Parathyroid adenoma (tissue), 2 donors: Measurements from ENCODE around the gene GCHFR.

Experiments
- H2AFZ ChIP-seq: fragments of 300-600 bp; sonication (generic); one replicate; pipeline ENCODE4 v1.7.0; 2017; ENCODE audit warnings: antibody characterized with exemption, mild to moderate bottlenecking
- H3K27ac ChIP-seq: fragments of 300-600 bp; sonication (generic); one replicate; pipeline ENCODE4 v1.7.0; 2017
- H3K27me3 ChIP-seq: fragments of 300-600 bp; sonication (generic); one replicate; pipeline ENCODE4 v1.7.0; 2017; ENCODE audit warnings: low read length; ENCODE audit not compliant: control insufficient read depth, insufficient read depth
- H3K36me3 ChIP-seq: fragments of 300-600 bp; sonication (generic); one replicate; pipeline ENCODE4 v1.7.0; 2017; ENCODE audit warnings: low read length; ENCODE audit not compliant: control insufficient read depth, insufficient read depth
- H3K4me1 ChIP-seq: fragments of 300-600 bp; sonication (generic); one replicate; pipeline ENCODE4 v1.7.0; 2017; ENCODE audit warnings: control low read depth
- H3K4me2 ChIP-seq: fragments of 300-600 bp; sonication (generic); one replicate; pipeline ENCODE4 v1.7.0; 2017; ENCODE audit warnings: low read length
- H3K4me3 ChIP-seq: fragments of 300-600 bp; sonication (generic); one replicate; pipeline ENCODE4 v1.7.0; 2017; ENCODE audit warnings: low read depth, low read length
- H3K79me2 ChIP-seq: fragments of 300-600 bp; sonication (generic); one replicate; pipeline ENCODE4 v1.7.0; 2017; ENCODE audit warnings: control low read depth
- H3K9ac ChIP-seq: fragments of 300-600 bp; sonication (generic); one replicate; pipeline ENCODE4 v1.7.0; 2017; ENCODE audit warnings: mild to moderate bottlenecking
- H3K9me3 ChIP-seq: fragments of 300-600 bp; sonication (generic); one replicate; pipeline ENCODE4 v1.7.0; 2017; ENCODE audit warnings: low read length; ENCODE audit not compliant: control insufficient read depth
- CTCF ChIP-seq: fragments of 300-600 bp; sonication (generic); IDR thresholded peaks from one replicate; pipeline ENCODE4 v1.7.0; 2017; ENCODE audit warnings: antibody characterized with exemption, mild to moderate bottlenecking
- donor health status: primary hyperparathyroidism.

GCHFR gene

GRCh38 chr15:40807888-40808461 lies 44.1 kb downstream of the GCHFR start:
- H3K4me3 ChIP-seq: peak overlapping the region; percentile 99
- peak overlapping the region; percentile 81 for H3K4me2 ChIP-seq
- no peaks in the 10 kb centered on the region for H3K27me3 ChIP-seq
- no peak overlapping the region for H3K27ac ChIP-seq
- H3K9me3 ChIP-seq: no peaks in the 10 kb centered on the region
- no peak overlapping the region for H3K9ac ChIP-seq
- H3K79me2 ChIP-seq: peaks cover 6% of the 10 kb centered on the region
- peaks cover 7% of the 10 kb centered on the region for H3K4me1 ChIP-seq
- peak overlapping the region; percentile 95 for H2AFZ ChIP-seq
- TF ChIP-seq CTCF: no peak
- H3K36me3 ChIP-seq: no peaks in the 10 kb centered on the region

GRCh38 chr15:40808861-40809450 lies 45.1 kb downstream of the GCHFR start:
- Histone ChIP-seq H3K4me2 (no peak overlapping the region), H3K4me3 (no peak overlapping the region), H3K27ac (no peak overlapping the region), H2AFZ (no peak overlapping the region), H3K36me3 (no peaks in the 10 kb centered on the region), H3K9me3 (no peaks in the 10 kb centered on the region), H3K9ac (no peak overlapping the region), H3K79me2 (peaks cover 6% of the 10 kb centered on the region), H3K27me3 (no peaks in the 10 kb centered on the region), H3K4me1 (peaks cover 2% of the 10 kb centered on the region)
- no peak for TF ChIP-seq CTCF

- Histone ChIP-seq H3K36me3 (no peaks in the 10 kb centered on the region), H3K4me3 (no peak overlapping the region), H3K27ac (no peak overlapping the region), H2AFZ (no peak overlapping the region), H3K4me1 (peaks cover 11% of the 10 kb centered on the region), H3K9ac (no peak overlapping the region), H3K4me2 (no peak overlapping the region), H3K79me2 (no peaks in the 10 kb centered on the region), H3K27me3 (no peaks in the 10 kb centered on the region), H3K9me3 (no peaks in the 10 kb centered on the region)
- no peak for TF ChIP-seq CTCF
Observed at GRCh38 chr15:40812721-40813425, 49.0 kb downstream of the GCHFR start.

- no peaks in the 10 kb centered on the region for H3K9me3 ChIP-seq
- H3K79me2 ChIP-seq: no peaks in the 10 kb centered on the region
- H3K4me3 ChIP-seq: no peak overlapping the region
- H3K4me1 ChIP-seq: peaks cover 11% of the 10 kb centered on the region
- H3K36me3 ChIP-seq: no peaks in the 10 kb centered on the region
- no peak for TF ChIP-seq CTCF
- H3K9ac ChIP-seq: no peak overlapping the region
- peak overlapping the region; percentile 34 for H2AFZ ChIP-seq
- peak overlapping the region; percentile 57 for H3K27ac ChIP-seq
- no peak overlapping the region for H3K4me2 ChIP-seq
- H3K27me3 ChIP-seq: no peaks in the 10 kb centered on the region
Observed at GRCh38 chr15:40815042-40815698, 51.3 kb downstream of the GCHFR start.
